HepG2 (cell line): Measurements from ENCODE around the gene CFAP300. TPM values are rescaled to one million over a fixed set of nuclear protein-coding genes. Genes with fewer than 3 reads are reported as not detected.
A peak's percentile ranks its signal among the peaks of the same experiment; 100 is the strongest.

Source experiments
- DR1 ChIP-seq: sonication (generic); formaldehyde crosslinking; IDR thresholded peaks from 2 replicates; pipeline ENCODE4 v1.8.0; 2021; ENCODE audit warnings: mild to moderate bottlenecking, missing genetic modification reagents, inconsistent platforms
- HHEX ChIP-seq: IDR thresholded peaks from 2 replicates; pipeline ENCODE4 v1.6.1; 2016; ENCODE audit warnings: control low read depth
- HOXA5 ChIP-seq: sonication (generic); formaldehyde crosslinking; IDR thresholded peaks from 2 replicates; pipeline ENCODE4 v1.4.0; 2020; ENCODE audit warnings: missing genetic modification reagents
- ISX ChIP-seq: sonication (generic); formaldehyde crosslinking; conservative IDR thresholded peaks from 2 replicates; pipeline ENCODE4 v1.5.0; 2020; ENCODE audit warnings: missing genetic modification reagents
- KLF9 ChIP-seq: IDR thresholded peaks from 2 replicates; pipeline ENCODE4 v1.6.1; 2016; ENCODE audit warnings: low read depth
- MATR3 ChIP-seq: sonication (generic); formaldehyde crosslinking; IDR thresholded peaks from 2 replicates; pipeline ENCODE4 v1.4.0; 2020; ENCODE audit warnings: missing genetic modification reagents
- MNT ChIP-seq: fragments of 450-650 bp; IDR thresholded peaks from 2 replicates; pipeline ENCODE4 v1.6.1; 2016
- MTF2 ChIP-seq: sonication (generic); formaldehyde crosslinking; IDR thresholded peaks from 2 replicates; pipeline ENCODE4 v1.5.0; 2020; ENCODE audit warnings: missing genetic modification reagents, borderline replicate concordance
- PHF8 ChIP-seq: sonication (generic); formaldehyde crosslinking; IDR thresholded peaks from 2 replicates; pipeline ENCODE4 v1.5.0; 2020; ENCODE audit warnings: missing genetic modification reagents
- POLR2A ChIP-seq, 2 experiments: IDR thresholded peaks; 2 replicates each; pipeline ENCODE4 v1.6.1; 2011; ENCODE audit warnings: low read depth in 2 of 2, low read length in 2 of 2, mild to moderate bottlenecking in 1 of 2, moderate library complexity in 1 of 2; ENCODE audit not compliant: insufficient read depth in 1 of 2
- POLR2G ChIP-seq: fragments of 200-400 bp; formaldehyde crosslinking; IDR thresholded peaks from 2 replicates; pipeline ENCODE4 v1.6.1; 2018; ENCODE audit warnings: mild to moderate bottlenecking, low read depth, low read length, moderate library complexity
- ZBTB8A ChIP-seq: sonication (generic); formaldehyde crosslinking; IDR thresholded peaks from 2 replicates; pipeline ENCODE4 v1.4.0; 2020; ENCODE audit warnings: mild to moderate bottlenecking, low read depth, missing genetic modification reagents, borderline replicate concordance
- ZNF232 ChIP-seq: sonication (generic); formaldehyde crosslinking; IDR thresholded peaks from 2 replicates; pipeline ENCODE4 v1.4.0; 2020; ENCODE audit warnings: missing genetic modification reagents, borderline replicate concordance
- ZNF383 ChIP-seq: sonication (generic); formaldehyde crosslinking; IDR thresholded peaks from 2 replicates; pipeline ENCODE4 v1.4.0; 2020; ENCODE audit warnings: missing genetic modification reagents, mild to moderate bottlenecking, borderline replicate concordance
- ZNF704 ChIP-seq: sonication (generic); formaldehyde crosslinking; IDR thresholded peaks from 2 replicates; pipeline ENCODE4 v1.8.1; 2023; ENCODE audit warnings: mild to moderate bottlenecking, inconsistent platforms, moderate library complexity, missing genetic modification reagents, borderline replicate concordance
- ZSCAN22 ChIP-seq: sonication (generic); formaldehyde crosslinking; IDR thresholded peaks from 2 replicates; pipeline ENCODE4 v1.4.0; 2020; ENCODE audit warnings: mild to moderate bottlenecking, missing genetic modification reagents
- ZSCAN9 ChIP-seq: IDR thresholded peaks from 2 replicates; pipeline ENCODE4 v1.6.1; 2016; ENCODE audit warnings: borderline replicate concordance
- polyA plus RNA-seq, 8 experiments: library from polyadenylated mRNA; depleted of rRNA in 3 of 8; stranded (reverse) in 7 of 8; unstranded in 1 of 8; fragments of >200 nt; fragmentation: Illumina TruSeq in 4 of 8; extraction: Trizol in 4 of 8; gene quantifications; 2 replicates each; pipeline versions ENCODE4 v1.2.1 to v1.2.3, GENCODE V29; 2011 to 2016; ENCODE audit warnings: low read depth in 4 of 8, missing spikeins in 1 of 8, mixed read lengths in 1 of 8; ENCODE audit not compliant: insufficient read depth in 1 of 8
- total RNA-seq, 5 experiments: library from RNA; depleted of rRNA; stranded (reverse); fragments of >200 nt; fragmentation: Illumina TruSeq; extraction: Trizol; gene quantifications; 2 replicates each; pipeline ENCODE4 v1.2.3, GENCODE V29; 2016; ENCODE audit warnings: low read depth in 1 of 5
- TF ChIP-seq, protein P1 (sequence below): sonication (generic); formaldehyde crosslinking; IDR thresholded peaks from 2 replicates; pipeline ENCODE4 v1.5.0; 2020; ENCODE audit warnings: mild to moderate bottlenecking, missing genetic modification reagents
- TF ChIP-seq, protein P2 (sequence below): sonication (generic); formaldehyde crosslinking; IDR thresholded peaks from 2 replicates; pipeline ENCODE4 v1.5.0; 2020; ENCODE audit warnings: missing genetic modification reagents
- TF ChIP-seq, protein P3 (sequence below): sonication (generic); formaldehyde crosslinking; IDR thresholded peaks from 2 replicates; pipeline ENCODE4 v1.5.1; 2020; ENCODE audit warnings: mild to moderate bottlenecking, missing genetic modification reagents, moderate library complexity

CFAP300 gene
- total and polyA plus RNA-seq, 2 of the 13 experiments (the other 11 are each of a cell fraction or from before 2014, with no cell fraction given): not detected

DNA sequence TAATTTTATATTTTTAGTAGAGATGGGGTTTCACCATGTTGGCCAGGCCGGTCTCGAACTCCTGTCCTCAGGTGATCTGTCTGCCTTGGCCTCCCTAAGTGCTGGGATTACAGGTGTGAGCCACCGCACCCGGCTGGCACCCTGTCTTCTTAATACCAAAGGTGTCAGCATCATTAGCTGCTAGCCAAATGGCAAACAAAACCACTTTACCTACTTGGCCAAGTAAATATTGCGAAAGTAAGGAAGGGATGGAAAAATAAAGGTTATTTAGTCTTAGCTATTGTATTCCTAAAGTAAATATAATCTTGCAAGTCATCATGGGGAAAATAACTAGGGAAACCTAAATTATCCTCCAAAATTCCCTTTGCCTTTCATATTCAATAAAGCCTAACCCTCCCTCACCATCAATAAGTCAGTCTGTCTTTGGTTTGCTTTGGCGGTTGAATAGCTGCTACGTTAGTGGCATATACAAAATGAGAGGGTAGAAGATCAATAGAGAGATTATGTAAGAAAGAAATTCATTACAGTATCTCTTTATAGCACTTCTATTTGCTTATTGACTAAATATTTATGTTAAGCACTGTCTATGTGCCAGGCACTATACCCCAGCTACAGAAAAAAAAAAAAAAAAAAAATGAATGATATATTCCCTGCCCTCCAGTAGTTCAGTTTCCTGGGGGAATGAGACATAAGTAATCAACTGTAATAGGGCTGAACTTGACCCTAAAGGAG, 40.2 kb upstream of the CFAP300 start (continued):
- TF ChIP-seq, protein P1, sequence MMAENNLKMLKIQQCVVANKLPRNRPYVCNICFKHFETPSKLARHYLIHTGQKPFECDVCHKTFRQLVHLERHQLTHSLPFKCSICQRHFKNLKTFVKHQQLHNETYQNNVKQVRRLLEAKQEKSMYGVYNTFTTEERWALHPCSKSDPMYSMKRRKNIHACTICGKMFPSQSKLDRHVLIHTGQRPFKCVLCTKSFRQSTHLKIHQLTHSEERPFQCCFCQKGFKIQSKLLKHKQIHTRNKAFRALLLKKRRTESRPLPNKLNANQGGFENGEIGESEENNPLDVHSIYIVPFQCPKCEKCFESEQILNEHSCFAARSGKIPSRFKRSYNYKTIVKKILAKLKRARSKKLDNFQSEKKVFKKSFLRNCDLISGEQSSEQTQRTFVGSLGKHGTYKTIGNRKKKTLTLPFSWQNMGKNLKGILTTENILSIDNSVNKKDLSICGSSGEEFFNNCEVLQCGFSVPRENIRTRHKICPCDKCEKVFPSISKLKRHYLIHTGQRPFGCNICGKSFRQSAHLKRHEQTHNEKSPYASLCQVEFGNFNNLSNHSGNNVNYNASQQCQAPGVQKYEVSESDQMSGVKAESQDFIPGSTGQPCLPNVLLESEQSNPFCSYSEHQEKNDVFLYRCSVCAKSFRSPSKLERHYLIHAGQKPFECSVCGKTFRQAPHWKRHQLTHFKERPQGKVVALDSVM (CRISPR knock-in tag): no peak; the same call in 1 of the 2 replicates
- no peak for TF ChIP-seq ISX (CRISPR knock-in tag)
- TF ChIP-seq, protein P2, sequence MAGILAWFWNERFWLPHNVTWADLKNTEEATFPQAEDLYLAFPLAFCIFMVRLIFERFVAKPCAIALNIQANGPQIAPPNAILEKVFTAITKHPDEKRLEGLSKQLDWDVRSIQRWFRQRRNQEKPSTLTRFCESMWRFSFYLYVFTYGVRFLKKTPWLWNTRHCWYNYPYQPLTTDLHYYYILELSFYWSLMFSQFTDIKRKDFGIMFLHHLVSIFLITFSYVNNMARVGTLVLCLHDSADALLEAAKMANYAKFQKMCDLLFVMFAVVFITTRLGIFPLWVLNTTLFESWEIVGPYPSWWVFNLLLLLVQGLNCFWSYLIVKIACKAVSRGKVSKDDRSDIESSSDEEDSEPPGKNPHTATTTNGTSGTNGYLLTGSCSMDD (CRISPR knock-in tag): no peak
- TF ChIP-seq HHEX (CRISPR knock-in tag): no peak
- TF ChIP-seq MNT: no peak
- no peak for TF ChIP-seq ZSCAN9 (CRISPR knock-in tag)
- TF ChIP-seq POLR2G: no peak
- TF ChIP-seq PHF8: no peak
- TF ChIP-seq ZNF232 (CRISPR knock-in tag): 0 out of 2 replicates have a peak, but pooled peaks have one; percentile 22
- TF ChIP-seq MTF2: no peak
- TF ChIP-seq, protein P3, sequence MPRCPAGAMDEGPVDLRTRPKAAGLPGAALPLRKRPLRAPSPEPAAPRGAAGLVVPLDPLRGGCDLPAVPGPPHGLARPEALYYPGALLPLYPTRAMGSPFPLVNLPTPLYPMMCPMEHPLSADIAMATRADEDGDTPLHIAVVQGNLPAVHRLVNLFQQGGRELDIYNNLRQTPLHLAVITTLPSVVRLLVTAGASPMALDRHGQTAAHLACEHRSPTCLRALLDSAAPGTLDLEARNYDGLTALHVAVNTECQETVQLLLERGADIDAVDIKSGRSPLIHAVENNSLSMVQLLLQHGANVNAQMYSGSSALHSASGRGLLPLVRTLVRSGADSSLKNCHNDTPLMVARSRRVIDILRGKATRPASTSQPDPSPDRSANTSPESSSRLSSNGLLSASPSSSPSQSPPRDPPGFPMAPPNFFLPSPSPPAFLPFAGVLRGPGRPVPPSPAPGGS: no peak
- no peak for TF ChIP-seq DR1
- TF ChIP-seq HOXA5 (CRISPR knock-in tag): no peak
- TF ChIP-seq POLR2A (IDR thresholded peaks at IDR 0.05; ENCODE audit: insufficient read depth in 1 of 2, low read depth in 2 of 2, low read length in 2 of 2): no peak
- TF ChIP-seq ZBTB8A (CRISPR knock-in tag): no peak
- TF ChIP-seq ZNF704 (CRISPR knock-in tag): no peak
- no peak for TF ChIP-seq KLF9
- no peak for TF ChIP-seq MATR3
- no peak for TF ChIP-seq ZSCAN22 (CRISPR knock-in tag)
- no peak for TF ChIP-seq ZNF383 (CRISPR knock-in tag)
